H1 (cell line): ENCODE data around the gene KIF1B.

Experiments used
- EZH2 ChIP-seq: fragments of 200-600 bp; sonication (generic); IDR thresholded peaks from 2 replicates; pipeline ENCODE4 v1.7.1; 2012; ENCODE audit warnings: low read depth, mild to moderate bottlenecking, moderate library complexity, low read length, inconsistent platforms; ENCODE audit not compliant: severe bottlenecking
- NRF1 ChIP-seq: IDR thresholded peaks from 2 replicates; pipeline ENCODE4 v1.6.1; 2011; ENCODE audit warnings: mild to moderate bottlenecking, low read depth, low read length, improper control_type of control experiment
- POLR2A ChIP-seq, 2 experiments: IDR thresholded peaks; 1 replicate in 1 of 2; 2 replicates in 1 of 2; pipeline ENCODE4 v1.6.1; 2011; ENCODE audit warnings: low read depth in 2 of 2, low read length in 2 of 2, mild to moderate bottlenecking in 2 of 2; ENCODE audit errors: control extremely low read depth in 1 of 2

GRCh38 chr1:10353693-10354092, 143.3 kb downstream of the KIF1B start:
- no peak for TF ChIP-seq EZH2
- TF ChIP-seq NRF1 = no peak
- no peak for TF ChIP-seq POLR2A (IDR thresholded peaks at IDR 0.05; ENCODE audit: control extremely low read depth in 1 of 2, low read depth in 2 of 2, low read length in 2 of 2)
